ENCODE measurements around the gene ANO4.

ANO4 gene

DNA sequence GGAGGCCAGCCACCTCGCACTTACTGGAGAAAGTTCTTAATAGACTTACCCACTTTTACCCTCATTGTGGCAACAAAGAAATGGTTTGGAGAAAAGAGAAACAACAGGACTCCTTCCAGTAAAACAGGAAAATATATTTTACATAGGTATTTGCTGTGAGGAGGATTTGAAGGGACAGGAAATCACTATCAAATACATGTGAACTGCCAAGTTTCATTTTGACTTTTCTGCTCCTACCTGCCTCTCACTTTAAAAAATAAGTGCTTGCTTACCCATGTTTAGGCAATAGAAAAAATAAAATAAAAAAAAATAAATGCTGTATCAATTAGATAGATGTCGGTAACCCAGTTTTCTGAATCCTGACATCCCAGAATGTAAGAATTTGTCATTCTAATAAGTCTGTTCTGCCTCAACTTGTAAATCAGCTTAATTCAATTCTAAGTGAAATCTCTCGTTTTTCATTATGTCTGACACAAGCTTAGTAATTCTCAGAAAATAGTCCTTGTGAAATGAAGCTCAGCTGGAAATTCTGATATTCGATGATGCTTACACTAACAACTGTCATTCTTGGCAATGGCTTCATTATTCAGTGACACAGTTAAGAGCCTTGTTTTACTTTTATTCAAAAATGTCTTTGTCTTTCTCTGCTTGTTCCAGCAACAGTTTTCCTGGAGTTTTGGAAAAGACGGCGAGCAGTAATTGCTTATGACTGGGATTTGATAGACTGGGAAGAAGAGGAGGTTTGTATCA is 284.1 kb downstream of the ANO4 start:
- TF ChIP-seq CTCF (conservative IDR thresholded peaks at IDR 0.05; ENCODE audit: low read depth, low read length): no peak
- H2AFZ ChIP-seq (ENCODE audit: low read depth): no peak overlapping the region
- no peak overlapping the region for H3K4me3 ChIP-seq (IDR thresholded peaks at IDR 0.05; ENCODE audit: insufficient read depth, low read depth, low read length)
- H3K9ac ChIP-seq: no peak overlapping the region
- no peaks in the 10 kb centered on the region for H3K4me1 ChIP-seq (ENCODE audit: low read depth, poor library complexity, severe bottlenecking)
- H3K27me3 ChIP-seq (ENCODE audit: insufficient read depth, low read depth): no peaks in the 10 kb centered on the region
- H3K36me3 ChIP-seq (ENCODE audit: insufficient read depth): no peaks in the 10 kb centered on the region
- H3K79me2 ChIP-seq (ENCODE audit: insufficient read depth, low read depth): no peaks in the 10 kb centered on the region
- H3K4me2 ChIP-seq: no peak overlapping the region
- no peaks in the 10 kb centered on the region for H4K20me1 ChIP-seq (ENCODE audit: insufficient read depth)
- H3K27ac ChIP-seq: no peak overlapping the region

- Histone ChIP-seq H3K4me2 (no peak overlapping the region), H4K20me1 (ENCODE audit: insufficient read depth) (no peaks in the 10 kb centered on the region), H3K79me2 (ENCODE audit: insufficient read depth, low read depth) (no peaks in the 10 kb centered on the region), H3K9ac (no peak overlapping the region), H3K36me3 (ENCODE audit: insufficient read depth) (no peaks in the 10 kb centered on the region), H2AFZ (ENCODE audit: low read depth) (no peak overlapping the region), H3K4me3 (IDR thresholded peaks at IDR 0.05; ENCODE audit: insufficient read depth, low read depth, low read length) (no peak overlapping the region), H3K4me1 (ENCODE audit: low read depth, poor library complexity, severe bottlenecking) (no peaks in the 10 kb centered on the region), H3K27ac (no peak overlapping the region), H3K27me3 (ENCODE audit: insufficient read depth, low read depth) (no peaks in the 10 kb centered on the region)
- no peak for TF ChIP-seq CTCF (conservative IDR thresholded peaks at IDR 0.05; ENCODE audit: low read depth, low read length)
These were observed 288.1 kb downstream of the ANO4 start for GRCh38 chr12:101082706-101083105.

- Histone ChIP-seq H3K36me3 (ENCODE audit: insufficient read depth) (no peaks in the 10 kb centered on the region), H3K4me1 (ENCODE audit: low read depth, poor library complexity, severe bottlenecking) (no peaks in the 10 kb centered on the region), H4K20me1 (ENCODE audit: insufficient read depth) (no peaks in the 10 kb centered on the region), H2AFZ (ENCODE audit: low read depth) (no peak overlapping the region), H3K4me3 (IDR thresholded peaks at IDR 0.05; ENCODE audit: insufficient read depth, low read depth, low read length) (no peak overlapping the region), H3K27ac (no peak overlapping the region), H3K27me3 (ENCODE audit: insufficient read depth, low read depth) (no peaks in the 10 kb centered on the region), H3K9ac (no peak overlapping the region), H3K79me2 (ENCODE audit: insufficient read depth, low read depth) (no peaks in the 10 kb centered on the region), H3K4me2 (no peak overlapping the region)
- TF ChIP-seq CTCF (conservative IDR thresholded peaks at IDR 0.05; ENCODE audit: low read depth, low read length): no peak
These were observed 292.0 kb downstream of the ANO4 start for GRCh38 chr12:101086490-101087135.

GRCh38 chr12:101087920-101088319 is 293.3 kb downstream of the ANO4 start:
- Histone ChIP-seq H3K4me1 (ENCODE audit: low read depth, poor library complexity, severe bottlenecking) (no peaks in the 10 kb centered on the region), H3K27ac (no peak overlapping the region), H3K79me2 (ENCODE audit: insufficient read depth, low read depth) (no peaks in the 10 kb centered on the region), H3K4me3 (IDR thresholded peaks at IDR 0.05; ENCODE audit: insufficient read depth, low read depth, low read length) (no peak overlapping the region), H3K36me3 (ENCODE audit: insufficient read depth) (no peaks in the 10 kb centered on the region), H2AFZ (ENCODE audit: low read depth) (no peak overlapping the region), H3K4me2 (no peak overlapping the region), H4K20me1 (ENCODE audit: insufficient read depth) (no peaks in the 10 kb centered on the region), H3K9ac (no peak overlapping the region), H3K27me3 (ENCODE audit: insufficient read depth, low read depth) (no peaks in the 10 kb centered on the region)
- no peak for TF ChIP-seq CTCF (conservative IDR thresholded peaks at IDR 0.05; ENCODE audit: low read depth, low read length)
